Thymus (tissue), 11 donors: ENCODE data around the gene MLX. TPM values are rescaled to one million over a fixed set of nuclear protein-coding genes. Genes with fewer than 3 reads are reported as not detected.
"Not testable (repeated sequence)": the region's sequence is repeated elsewhere in the genome, so short reads cannot be mapped to it uniquely, and the experiment has no call there.

Experiments used
- DNase-seq, 9 donors: peaks; one replicate each; pipeline ENCODE4 v3.0.0-alpha.2; 2013; ENCODE audit warnings: low spot score in 9 of 9, low read depth in 6 of 9, missing footprints in 1 of 9
- H3K27ac ChIP-seq, 2 donors: one replicate each; pipeline ENCODE4 v1.5.1; 2013; ENCODE audit warnings: control low read depth in 1 of 2, low read depth in 1 of 2, low read length in 1 of 2, mild to moderate bottlenecking in 1 of 2, moderate library complexity in 1 of 2
- H3K27me3 ChIP-seq, 2 donors: one replicate each; pipeline ENCODE4 v1.5.1; 2013; ENCODE audit warnings: low read length in 1 of 2; ENCODE audit not compliant: control insufficient read depth in 2 of 2, insufficient read depth in 1 of 2
- H3K36me3 ChIP-seq, 2 donors: one replicate each; pipeline ENCODE4 v1.5.1; 2013; ENCODE audit warnings: low read length in 1 of 2, mild to moderate bottlenecking in 1 of 2, moderate library complexity in 1 of 2; ENCODE audit not compliant: control insufficient read depth in 2 of 2, insufficient read depth in 2 of 2
- H3K4me1 ChIP-seq, 2 donors: one replicate each; pipeline ENCODE4 v1.5.1; 2013; ENCODE audit warnings: low read length in 2 of 2; ENCODE audit not compliant: control insufficient read depth in 2 of 2, insufficient read depth in 2 of 2
- H3K4me3 ChIP-seq, 2 donors: one replicate each; pipeline ENCODE4 v1.5.1; 2013; ENCODE audit warnings: low read length in 2 of 2, control low read depth in 1 of 2, mild to moderate bottlenecking in 1 of 2
- H3K9me3 ChIP-seq, 2 donors: one replicate each; pipeline ENCODE4 v1.5.1; 2013; ENCODE audit warnings: low read length in 1 of 2, mild to moderate bottlenecking in 1 of 2; ENCODE audit not compliant: control insufficient read depth in 2 of 2, insufficient read depth in 1 of 2
- WGBS: extraction: QIAGEN DNeasy Blood & Tissue Kit; methylation state at CpG from one replicate; pipeline ENCODE4 v1.1.7; 2013; 5-methylcytosine and 5-hydroxymethylcytosine counted together
- polyA plus RNA-seq: library from polyadenylated mRNA; stranded (reverse); fragments of 200-250 nt; gene quantifications from one replicate; pipeline ENCODE4 v1.2.3, GENCODE V29; 2013
- total RNA-seq: library from RNA; stranded (reverse); fragments of 120-200 nt; gene quantifications from one replicate; pipeline ENCODE4 v1.2.4, GENCODE V29; 2013
- donor health status: healthy.

The MLX gene
- total and polyA plus RNA-seq, 2 donors: 29.3 to 45.2 TPM

- H3K4me3 ChIP-seq, H3K9me3 ChIP-seq, DNase-seq, H3K27me3 ChIP-seq: not testable (repeated sequence)
- H3K4me1 ChIP-seq: peaks cover 7 to 32% of the 10 kb centered on the region in 2 donors
- H3K27ac ChIP-seq: peak overlapping the region in 1 of 2 donors; percentile 23
- H3K36me3 ChIP-seq: peaks cover 23 to 38% of the 10 kb centered on the region in 2 donors
- WGBS: 97% methylated on average over 4 of the region's 4 CpGs
Observed at GRCh38 chr17:42540558-42540957, 26.3 kb upstream of the MLX start.

DNA sequence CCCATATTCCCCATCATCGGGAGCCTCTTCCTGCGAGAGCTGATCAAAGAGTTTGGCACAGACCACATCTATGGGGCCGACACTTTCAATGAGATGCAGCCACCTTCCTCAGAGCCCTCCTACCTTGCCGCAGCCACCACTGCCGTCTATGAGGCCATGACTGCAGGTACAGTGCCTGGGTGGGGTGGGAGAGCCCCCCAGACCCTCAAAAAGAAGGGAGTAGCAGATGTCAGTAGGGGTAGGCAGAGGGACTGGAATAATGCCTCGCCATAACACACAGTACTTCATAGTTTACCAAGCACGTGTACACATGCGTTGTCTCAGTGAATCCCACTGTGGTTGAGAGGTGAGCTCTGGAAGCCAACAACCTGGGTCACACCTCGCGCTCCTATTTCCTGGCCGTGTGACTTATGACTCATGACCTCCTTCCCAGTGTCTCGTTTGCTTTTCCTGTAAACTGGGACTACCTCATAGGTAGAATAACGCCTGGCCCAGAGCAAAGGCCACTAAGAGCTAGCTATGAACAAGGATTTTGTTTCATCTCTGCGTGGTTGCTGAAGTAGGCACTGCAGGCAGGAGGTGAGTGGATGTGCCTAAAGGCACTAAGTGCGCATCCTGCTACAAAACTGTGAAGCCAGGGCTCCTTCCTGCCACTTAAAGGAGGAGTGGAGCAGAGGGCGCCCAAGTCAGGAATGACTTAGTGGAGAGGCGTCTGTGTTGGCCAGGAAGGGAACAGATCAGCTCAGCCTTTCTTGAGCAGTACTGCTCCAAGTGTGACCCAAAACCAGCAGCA, 25.7 kb upstream of the MLX start:
- Histone ChIP-seq H3K36me3 (peaks cover 23 to 38% of the 10 kb centered on the region in 2 donors), H3K9me3 (peaks cover 0 to 4% of the 10 kb centered on the region in 2 donors), H3K27ac (peak overlapping the region in 1 of 2 donors; percentile 23), H3K4me1 (peaks cover 7 to 28% of the 10 kb centered on the region in 2 donors), H3K4me3 (no peak overlapping the region), H3K27me3 (no peaks in the 10 kb centered on the region)
- 87% methylated on average over 17 of the region's 17 CpGs for WGBS
- DNase-seq: peak in 2 of 9 donors; percentile 45 to 69

DNA sequence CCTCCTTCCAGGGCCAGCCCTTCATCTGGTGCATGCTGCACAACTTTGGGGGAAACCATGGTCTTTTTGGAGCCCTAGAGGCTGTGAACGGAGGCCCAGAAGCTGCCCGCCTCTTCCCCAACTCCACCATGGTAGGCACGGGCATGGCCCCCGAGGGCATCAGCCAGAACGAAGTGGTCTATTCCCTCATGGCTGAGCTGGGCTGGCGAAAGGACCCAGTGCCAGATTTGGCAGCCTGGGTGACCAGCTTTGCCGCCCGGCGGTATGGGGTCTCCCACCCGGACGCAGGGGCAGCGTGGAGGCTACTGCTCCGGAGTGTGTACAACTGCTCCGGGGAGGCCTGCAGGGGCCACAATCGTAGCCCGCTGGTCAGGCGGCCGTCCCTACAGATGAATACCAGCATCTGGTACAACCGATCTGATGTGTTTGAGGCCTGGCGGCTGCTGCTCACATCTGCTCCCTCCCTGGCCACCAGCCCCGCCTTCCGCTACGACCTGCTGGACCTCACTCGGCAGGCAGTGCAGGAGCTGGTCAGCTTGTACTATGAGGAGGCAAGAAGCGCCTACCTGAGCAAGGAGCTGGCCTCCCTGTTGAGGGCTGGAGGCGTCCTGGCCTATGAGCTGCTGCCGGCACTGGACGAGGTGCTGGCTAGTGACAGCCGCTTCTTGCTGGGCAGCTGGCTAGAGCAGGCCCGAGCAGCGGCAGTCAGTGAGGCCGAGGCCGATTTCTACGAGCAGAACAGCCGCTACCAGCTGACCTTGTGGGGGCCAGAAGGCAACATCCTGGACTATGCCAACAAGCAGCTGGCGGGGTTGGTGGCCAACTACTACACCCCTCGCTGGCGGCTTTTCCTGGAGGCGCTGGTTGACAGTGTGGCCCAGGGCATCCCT, 23.5 kb upstream of the MLX start:
- Histone ChIP-seq H3K4me1 (peaks cover 4 to 25% of the 10 kb centered on the region in 2 donors), H3K9me3 (no peaks in the 10 kb centered on the region), H3K36me3 (peaks cover 23 to 35% of the 10 kb centered on the region in 2 donors), H3K27me3 (peaks cover 0 to 10% of the 10 kb centered on the region in 2 donors), H3K27ac (no peak overlapping the region), H3K4me3 (no peak overlapping the region)
- DNase-seq: no peak
- 98% methylated on average over 39 of the region's 39 CpGs for WGBS

DNA sequence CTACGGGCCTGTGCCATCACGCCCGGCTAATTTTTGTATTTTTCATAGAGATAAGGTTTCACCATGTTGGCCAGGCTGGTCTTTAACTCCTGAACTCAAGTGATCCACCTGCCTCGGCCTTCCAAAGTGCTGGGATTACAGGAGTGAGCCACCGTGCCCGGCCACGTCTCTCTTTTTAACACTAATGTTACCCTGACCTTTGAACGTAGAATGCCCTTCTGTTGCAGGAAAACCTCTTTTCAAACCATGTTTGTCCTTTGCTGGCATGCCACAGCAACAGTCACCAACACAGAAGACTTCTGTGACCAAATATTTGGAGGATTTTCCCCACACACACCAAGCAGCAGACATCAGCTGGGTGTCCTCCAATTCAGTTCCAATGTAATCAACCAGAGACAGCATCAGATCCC, 22.0 kb upstream of the MLX start:
- DNase-seq: no peak
- Histone ChIP-seq H3K27me3 (peaks cover 0 to 17% of the 10 kb centered on the region in 2 donors), H3K9me3 (no peaks in the 10 kb centered on the region), H3K27ac (no peak overlapping the region), H3K4me1 (peaks cover 4 to 32% of the 10 kb centered on the region in 2 donors), H3K4me3 (no peak overlapping the region), H3K36me3 (peaks cover 23 to 27% of the 10 kb centered on the region in 2 donors)
- WGBS: 83% methylated on average over 8 of the region's 8 CpGs

- not testable (repeated sequence) for H3K27ac ChIP-seq, H3K9me3 ChIP-seq, DNase-seq, H3K4me3 ChIP-seq
- peaks cover 4 to 27% of the 10 kb centered on the region in 2 donors for H3K4me1 ChIP-seq
- 96% methylated on average over 9 of the region's 9 CpGs for WGBS
- peaks cover 0 to 17% of the 10 kb centered on the region in 2 donors for H3K27me3 ChIP-seq
- peaks cover 21 to 26% of the 10 kb centered on the region in 2 donors for H3K36me3 ChIP-seq
Observed at GRCh38 chr17:42545755-42546505, 21.0 kb upstream of the MLX start.

GRCh38 chr17:42547001-42547461, 19.9 kb upstream of the MLX start:
- Histone ChIP-seq H3K27me3 (peaks cover 0 to 17% of the 10 kb centered on the region in 2 donors), H3K36me3 (peaks cover 17 to 19% of the 10 kb centered on the region in 2 donors), H3K4me1 (peaks cover 4 to 18% of the 10 kb centered on the region in 2 donors), H3K9me3 (no peaks in the 10 kb centered on the region), H3K4me3 (no peak overlapping the region), H3K27ac (peak overlapping the region in 1 of 2 donors; percentile 18)
- no peak for DNase-seq
- WGBS: 96% methylated on average over 23 of the region's 23 CpGs

DNA sequence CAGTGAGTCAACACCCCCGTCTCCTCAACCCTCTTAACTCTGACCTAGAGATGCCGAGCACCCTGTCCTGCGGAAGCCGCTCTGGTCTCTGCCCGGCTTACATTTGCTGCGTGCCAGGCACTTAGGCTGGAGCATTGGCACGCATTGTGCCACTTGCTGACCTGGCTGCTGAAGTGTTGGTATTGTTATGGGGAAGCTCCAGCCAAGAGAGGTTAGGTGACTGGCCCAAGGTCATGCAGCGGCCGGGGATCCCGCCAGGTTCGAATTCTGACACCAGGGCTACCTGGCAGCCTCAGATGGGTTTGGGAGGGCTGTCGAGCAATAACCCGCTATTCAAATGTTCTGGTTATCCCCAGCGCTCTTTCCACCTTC, 19.2 kb upstream of the MLX start:
- H3K9me3 ChIP-seq: no peaks in the 10 kb centered on the region
- peaks cover 0 to 17% of the 10 kb centered on the region in 2 donors for H3K27me3 ChIP-seq
- no peak overlapping the region for H3K27ac ChIP-seq
- peaks cover 13 to 14% of the 10 kb centered on the region in 2 donors for H3K36me3 ChIP-seq
- 96% methylated on average over 14 of the region's 14 CpGs for WGBS
- H3K4me1 ChIP-seq: peaks cover 6 to 15% of the 10 kb centered on the region in 2 donors
- H3K4me3 ChIP-seq: no peak overlapping the region
- DNase-seq: no peak

- Histone ChIP-seq H3K27ac (no peak overlapping the region), H3K4me1 (peaks cover 8 to 16% of the 10 kb centered on the region in 2 donors), H3K36me3 (peaks cover 10% of the 10 kb centered on the region in 2 donors), H3K27me3 (peaks cover 0 to 17% of the 10 kb centered on the region in 2 donors), H3K9me3 (no peaks in the 10 kb centered on the region), H3K4me3 (peak overlapping the region; percentile 22 to 50)
- 23% methylated on average over 74 of the region's 74 CpGs for WGBS
- peak in 4 of 9 donors; percentile 61 to 82 (median 76) for DNase-seq
Observed at GRCh38 chr17:42548070-42548837, 18.6 kb upstream of the MLX start.
